Prostate gland (tissue), 2 donors: ENCODE results near the gene TMEM131. TPM values are rescaled to one million over a fixed set of nuclear protein-coding genes. Genes with fewer than 3 reads are reported as not detected.

Source experiments
- DNase-seq: peaks from one replicate; pipeline ENCODE4 v3.0.0-alpha.2; 2019; ENCODE audit warnings: low spot score
- H3K27ac ChIP-seq, 2 donors: fragments of 200-600 bp; sonication (generic); 2 replicates each; pipeline ENCODE4 v1.5.1; 2017 to 2019
- H3K27me3 ChIP-seq: fragments of 200-600 bp; sonication (generic); replicated peaks from 2 replicates; pipeline ENCODE4 v1.5.1; 2019; ENCODE audit not compliant: insufficient read depth
- H3K36me3 ChIP-seq, 2 donors: fragments of 200-600 bp; sonication (generic); 1 replicate in 1 of 2; 2 replicates in 1 of 2; pipeline versions ENCODE4 v1.5.1 to v1.8.1; 2017 to 2019
- H3K4me1 ChIP-seq: fragments of 200-600 bp; sonication (generic); replicated peaks from 2 replicates; pipeline ENCODE4 v1.5.1; 2019
- H3K4me3 ChIP-seq, 2 donors: fragments of 200-600 bp; sonication (generic); 2 replicates each; pipeline ENCODE4 v1.5.1; 2017 to 2019
- H3K9me3 ChIP-seq: fragments of 200-600 bp; sonication (generic); 2 replicates; pipeline ENCODE4 v1.5.1; 2017
- CTCF ChIP-seq, 4 experiments: fragments of 200-600 bp in 2 of 4; fragments of 450-650 bp in 2 of 4; sonication (generic) in 2 of 4; IDR thresholded peaks; 1 replicate in 3 of 4; 2 replicates in 1 of 4; pipeline ENCODE4 v1.5.1; 2016 to 2019; ENCODE audit warnings: antibody characterized with exemption in 4 of 4, mild to moderate bottlenecking in 2 of 4, moderate library complexity in 2 of 4
- POLR2A ChIP-seq: fragments of 450-650 bp; IDR thresholded peaks from one replicate; pipeline ENCODE4 v1.6.1; 2016; ENCODE audit warnings: antibody characterized with exemption, mild to moderate bottlenecking
- POLR2AphosphoS5 ChIP-seq: sonication (generic); formaldehyde crosslinking; IDR thresholded peaks from one replicate; pipeline ENCODE4 v1.6.1; 2017; ENCODE audit warnings: antibody characterized with exemption
- WGBS: methylation state at CpG from one replicate; pipeline ENCODE4 v1.1.5; 2018; 5-methylcytosine and 5-hydroxymethylcytosine counted together
- intact Hi-C: fragments of 100-400 bp; cut with DNase I; formaldehyde crosslinking; loops from one replicate; pipeline ENCODE4 v1.14.2; 2022
- total RNA-seq, 2 donors: library from RNA; depleted of rRNA; stranded (reverse); fragments of >200 nt; gene quantifications; one replicate each; pipeline ENCODE4 v1.1.0, GENCODE V29; 2016

The TMEM131 gene
- total RNA-seq, 2 donors from 2014 or later: 40.6 to 42.0 TPM

GRCh38 chr2:97724946-97725688 lies 270.6 kb downstream of the TMEM131 start:
- H3K27ac ChIP-seq: no peak overlapping the region
- DNase-seq: no peak
- no peaks in the 10 kb centered on the region for H3K4me1 ChIP-seq
- no peaks in the 10 kb centered on the region for H3K9me3 ChIP-seq
- no peaks in the 10 kb centered on the region for H3K36me3 ChIP-seq
- H3K4me3 ChIP-seq: no peak overlapping the region
- 88% methylated on average over 31 of the region's 31 CpGs for WGBS
- TF ChIP-seq POLR2AphosphoS5: no peak
- TF ChIP-seq CTCF (IDR thresholded peaks at IDR 0.05): no peak
- TF ChIP-seq POLR2A: no peak
- intact Hi-C loops: no loop called here
- H3K27me3 ChIP-seq: no peaks in the 10 kb centered on the region

- Histone ChIP-seq H3K4me1 (no peaks in the 10 kb centered on the region), H3K27me3 (no peaks in the 10 kb centered on the region), H3K9me3 (no peaks in the 10 kb centered on the region), H3K27ac (no peak overlapping the region), H3K4me3 (no peak overlapping the region), H3K36me3 (no peaks in the 10 kb centered on the region)
- WGBS: 75% methylated on average over 17 of the region's 17 CpGs
- no peak for TF ChIP-seq CTCF (IDR thresholded peaks at IDR 0.05)
- no peak for TF ChIP-seq POLR2AphosphoS5
- no peak for TF ChIP-seq POLR2A
- intact Hi-C loops: no loop called here
- DNase-seq: no peak
Observed at GRCh38 chr2:97724501-97724900, 271.2 kb downstream of the TMEM131 start.

- H3K27ac ChIP-seq: no peak overlapping the region
- H3K4me3 ChIP-seq: no peak overlapping the region
- H3K36me3 ChIP-seq: no peaks in the 10 kb centered on the region
- H3K4me1 ChIP-seq: no peaks in the 10 kb centered on the region
- TF ChIP-seq POLR2A (no peak), CTCF (IDR thresholded peaks at IDR 0.05) (no peak), POLR2AphosphoS5 (no peak)
- no peak for DNase-seq
- H3K27me3 ChIP-seq: no peaks in the 10 kb centered on the region
- 44% methylated on average over 41 of the region's 41 CpGs for WGBS
- intact Hi-C loops: no loop called here
- no peaks in the 10 kb centered on the region for H3K9me3 ChIP-seq
Observed at GRCh38 chr2:97724073-97724410, 271.7 kb downstream of the TMEM131 start.

GRCh38 chr2:97723156-97724072 lies 272.3 kb downstream of the TMEM131 start:
- no peaks in the 10 kb centered on the region for H3K9me3 ChIP-seq
- TF ChIP-seq CTCF (IDR thresholded peaks at IDR 0.05) (no peak), POLR2A (no peak), POLR2AphosphoS5 (no peak)
- H3K4me3 ChIP-seq: no peak overlapping the region
- WGBS: 75% methylated on average over 37 of the region's 37 CpGs
- H3K36me3 ChIP-seq: no peaks in the 10 kb centered on the region
- H3K27ac ChIP-seq: no peak overlapping the region
- intact Hi-C loops: no loop called here
- no peaks in the 10 kb centered on the region for H3K4me1 ChIP-seq
- DNase-seq: no peak
- no peaks in the 10 kb centered on the region for H3K27me3 ChIP-seq
